GM19463 (cell line): Measurements from ENCODE around the gene ZBTB16.

Experiments
- ATAC-seq: cut with Tn5 transposase; IDR thresholded peaks from one replicate; pipeline ENCODE4 v1.9.1; 2021; ENCODE audit warnings: mild to moderate bottlenecking, moderate library complexity; ENCODE audit not compliant: unreplicated experiment

Gene ZBTB16

DNA sequence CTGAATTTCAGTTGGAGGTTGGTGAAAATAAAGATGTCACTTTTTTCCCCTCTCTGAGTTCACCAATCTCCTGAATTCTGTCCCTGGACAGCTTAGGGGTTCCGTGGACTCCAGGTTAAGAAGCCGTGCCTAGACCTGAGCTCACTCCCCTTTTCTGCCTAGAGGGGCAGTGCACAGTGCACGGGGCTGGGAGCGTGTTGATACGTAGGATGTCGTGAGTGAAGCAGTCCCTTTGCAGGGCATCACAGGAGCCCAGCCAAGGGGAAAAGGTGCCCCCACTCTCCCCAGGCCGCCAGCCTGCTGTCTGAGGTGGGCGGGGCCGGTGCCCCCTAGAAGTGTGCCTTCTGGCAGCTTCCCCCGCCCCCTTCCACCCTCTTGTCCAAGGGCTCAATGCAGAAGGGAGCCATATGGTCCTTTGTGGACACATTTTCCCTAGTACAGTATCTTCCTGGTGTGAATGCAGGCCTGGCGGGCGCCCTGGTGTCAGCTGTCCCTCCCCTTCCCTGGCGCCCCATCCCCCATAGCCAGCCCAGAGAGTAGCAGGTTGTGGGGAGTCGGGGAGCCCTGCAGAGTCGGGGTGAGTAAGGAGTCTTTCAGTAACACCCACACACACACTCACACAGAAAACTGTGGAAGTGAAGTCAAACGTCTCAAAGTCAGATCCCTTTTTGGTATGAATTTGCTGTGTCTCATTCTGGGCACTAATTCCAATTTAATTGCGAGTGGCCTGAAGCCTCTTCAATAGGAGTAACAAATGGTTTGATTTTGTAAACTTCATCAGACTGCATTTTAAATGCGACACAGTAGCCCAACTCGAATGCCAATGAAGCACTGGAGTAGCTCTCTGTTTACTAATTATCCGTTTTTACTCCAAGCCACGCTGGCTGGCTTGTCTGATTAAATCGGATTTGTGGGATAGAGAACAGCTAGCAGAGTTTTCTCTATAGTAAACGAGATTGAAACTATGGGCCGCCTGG lies 169.2 kb downstream of the ZBTB16 start:
- ATAC-seq: no peak

DNA sequence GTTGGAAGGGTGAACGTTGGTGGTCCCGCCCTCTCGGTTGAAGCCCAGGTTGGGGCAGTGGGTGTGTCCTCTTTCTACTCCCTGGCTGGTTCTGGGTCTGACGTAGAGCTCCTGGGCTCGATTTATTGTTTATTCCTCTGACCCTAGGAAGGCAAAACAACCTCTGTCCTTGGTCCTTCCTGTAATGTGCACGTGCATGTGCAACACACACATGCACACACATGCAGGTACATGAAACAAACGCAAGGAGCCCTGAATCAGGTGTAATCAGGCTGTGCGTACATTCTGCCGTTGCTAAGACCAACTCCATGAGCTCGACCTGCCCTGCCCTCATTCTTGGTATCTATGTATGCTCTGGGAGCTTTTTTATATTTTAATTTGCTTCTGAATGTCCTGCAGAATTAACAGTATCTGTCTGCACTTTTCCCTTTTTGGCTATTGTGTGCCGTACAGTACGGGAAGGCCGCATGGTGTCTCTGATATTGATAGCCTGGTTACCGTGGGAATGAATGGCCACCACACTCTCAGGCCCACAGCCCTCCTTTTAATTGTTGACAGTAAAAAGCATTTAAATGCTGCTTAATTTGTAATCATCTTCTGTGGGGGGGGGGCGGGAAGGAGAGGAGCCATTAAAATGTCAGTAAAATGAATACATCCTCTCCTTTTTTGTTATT lies 170.7 kb downstream of the ZBTB16 start:
- no peak for ATAC-seq

DNA sequence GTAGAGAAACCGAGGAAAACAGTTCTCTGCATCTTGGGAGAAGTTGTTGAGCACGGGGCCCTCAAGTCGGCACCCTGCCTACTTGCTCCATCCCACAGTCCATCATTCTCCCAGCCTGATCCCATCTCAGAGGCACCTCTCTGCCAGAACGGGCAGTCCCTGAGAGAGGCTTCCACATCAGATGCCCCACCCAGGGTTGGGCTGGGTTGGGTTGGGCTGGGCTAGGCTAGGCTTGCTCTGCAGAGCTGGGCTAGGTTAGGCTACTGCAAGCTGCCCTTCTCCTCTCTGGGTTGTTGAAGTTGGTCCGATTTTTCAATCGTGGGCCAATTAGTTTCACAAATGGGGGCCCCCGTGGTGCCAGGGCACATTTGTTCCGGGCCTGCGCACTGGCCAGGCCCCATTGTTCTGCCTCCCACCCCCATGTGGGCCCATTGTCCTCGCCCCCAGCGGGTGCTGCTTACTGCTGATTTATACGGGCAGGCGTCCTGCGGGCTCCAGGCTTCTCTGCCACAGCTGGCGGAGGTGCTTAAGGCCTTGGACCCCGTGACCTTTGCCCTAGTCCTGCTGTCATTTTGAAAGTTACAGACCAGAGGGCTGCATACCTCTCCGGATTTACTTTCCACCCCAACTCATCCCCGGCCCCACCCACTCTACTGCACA lies 173.0 kb downstream of the ZBTB16 start:
- no peak for ATAC-seq

DNA sequence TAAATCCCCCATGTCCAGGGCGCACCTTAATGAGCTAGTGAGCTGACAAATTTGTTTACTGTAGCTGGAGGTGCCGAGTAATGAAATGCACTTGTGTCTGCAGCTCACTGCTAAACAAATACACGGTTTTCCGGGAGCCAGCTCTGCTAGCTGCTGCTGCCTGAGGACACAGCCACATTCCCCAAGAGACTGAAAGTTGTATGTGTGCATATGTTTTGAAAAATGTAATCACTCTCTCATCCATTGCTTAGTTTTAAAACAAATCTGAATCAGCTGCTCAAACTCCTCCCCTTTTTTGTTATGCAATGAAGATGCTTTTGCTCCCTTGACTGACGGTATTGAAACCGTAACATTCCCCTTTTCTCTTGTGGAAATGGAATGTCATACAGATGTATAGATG lies 174.2 kb downstream of the ZBTB16 start:
- ATAC-seq: no peak

DNA sequence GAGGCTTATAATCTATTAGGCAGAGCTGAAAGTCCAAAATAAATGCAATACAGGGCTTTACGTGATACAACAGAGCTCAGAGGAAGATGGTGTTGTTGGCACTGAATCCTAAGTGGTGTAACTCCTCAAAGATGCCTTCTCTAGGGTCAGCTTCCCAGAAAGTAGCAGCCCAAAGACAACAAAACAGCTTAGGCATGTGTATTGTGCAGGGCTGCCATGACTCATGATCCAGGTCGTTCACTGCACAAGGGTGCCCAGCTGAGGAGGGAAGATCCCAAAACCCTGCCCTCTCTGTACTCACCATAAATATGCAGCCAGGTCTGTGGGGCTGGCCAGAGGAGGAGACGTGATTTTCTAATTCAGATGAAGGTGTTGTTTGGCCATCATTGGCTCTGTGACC lies 177.3 kb downstream of the ZBTB16 start:
- no peak for ATAC-seq

DNA sequence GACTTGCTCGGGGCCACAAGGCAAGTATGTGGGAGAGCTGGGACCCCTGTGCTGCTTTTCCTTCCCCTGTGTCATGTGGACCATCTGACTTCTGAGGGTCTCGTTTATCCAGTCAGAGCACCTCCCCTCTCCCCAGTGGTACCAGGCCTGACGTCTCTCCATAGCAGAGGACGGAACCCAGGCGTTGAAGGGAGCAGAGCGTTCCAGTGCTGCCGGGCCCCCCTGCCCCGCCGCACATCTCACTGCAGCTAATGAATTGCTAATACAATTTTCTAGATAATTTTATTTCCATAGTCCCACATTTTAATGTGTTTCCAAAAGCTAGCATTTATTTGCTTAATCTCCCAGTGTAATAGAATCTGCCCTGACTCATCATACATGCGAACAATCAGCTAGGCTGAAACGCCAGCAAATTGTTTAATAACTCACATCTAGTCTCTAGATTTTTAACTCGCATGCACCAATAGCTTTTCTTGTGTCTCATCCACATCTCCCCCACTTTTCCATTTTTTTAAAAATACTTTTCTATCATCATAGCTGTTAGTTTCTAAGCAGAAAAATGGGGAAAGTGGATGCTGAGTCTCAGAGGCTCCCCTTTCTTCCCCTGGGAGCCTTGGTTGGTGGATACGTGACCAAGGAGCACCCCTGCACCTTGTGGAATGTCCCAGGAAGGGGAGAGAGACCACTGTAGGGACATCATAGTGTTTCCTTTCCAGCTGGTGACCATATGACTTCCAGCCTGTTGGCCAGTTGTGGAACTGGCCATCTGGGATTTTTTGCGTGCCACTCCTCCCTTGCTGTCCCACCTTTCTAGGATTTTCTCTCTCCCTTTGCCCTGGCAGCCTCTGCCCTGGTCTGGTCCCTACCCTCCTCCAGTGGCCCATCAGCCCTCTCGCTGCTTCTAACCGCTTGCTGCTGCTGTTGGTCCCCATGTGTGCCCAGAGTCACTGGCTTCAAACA lies 178.1 kb downstream of the ZBTB16 start:
- ATAC-seq: no peak

DNA sequence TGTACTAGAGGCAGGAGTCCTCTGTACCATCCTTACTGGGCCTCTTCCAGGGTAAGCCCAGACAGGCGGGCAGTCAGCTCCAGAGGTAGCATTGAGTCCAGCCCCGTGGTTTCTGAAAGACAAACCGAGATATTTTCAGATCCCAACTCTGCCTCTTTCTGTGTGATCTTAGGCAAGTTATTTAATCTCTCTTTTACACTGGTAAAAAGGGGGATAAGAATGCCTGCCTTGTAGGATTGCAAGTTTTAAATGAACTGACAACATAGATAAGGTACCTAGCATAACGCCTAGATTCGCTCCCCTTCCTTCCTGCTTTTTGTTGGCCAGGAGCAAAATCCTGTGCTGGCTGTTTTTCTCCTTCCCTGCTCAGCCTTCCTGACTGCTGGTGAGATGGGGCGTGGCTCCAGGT lies 180.2 kb downstream of the ZBTB16 start:
- no peak for ATAC-seq

DNA sequence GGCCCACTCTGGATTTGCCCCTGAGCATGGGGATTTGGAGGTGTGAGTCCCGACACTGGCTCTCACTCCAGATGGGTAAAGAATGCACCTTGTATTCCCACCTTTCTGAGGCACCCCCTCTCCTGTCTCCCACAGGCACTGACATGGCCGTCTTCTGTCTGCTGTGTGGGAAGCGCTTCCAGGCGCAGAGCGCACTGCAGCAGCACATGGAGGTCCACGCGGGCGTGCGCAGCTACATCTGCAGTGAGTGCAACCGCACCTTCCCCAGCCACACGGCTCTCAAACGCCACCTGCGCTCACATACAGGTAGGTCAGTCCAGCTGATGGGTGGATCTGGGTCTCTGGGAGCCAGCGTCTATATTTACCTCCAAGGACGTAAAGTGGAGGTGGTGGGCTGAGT lies 182.5 kb downstream of the ZBTB16 start:
- ATAC-seq: no peak

DNA sequence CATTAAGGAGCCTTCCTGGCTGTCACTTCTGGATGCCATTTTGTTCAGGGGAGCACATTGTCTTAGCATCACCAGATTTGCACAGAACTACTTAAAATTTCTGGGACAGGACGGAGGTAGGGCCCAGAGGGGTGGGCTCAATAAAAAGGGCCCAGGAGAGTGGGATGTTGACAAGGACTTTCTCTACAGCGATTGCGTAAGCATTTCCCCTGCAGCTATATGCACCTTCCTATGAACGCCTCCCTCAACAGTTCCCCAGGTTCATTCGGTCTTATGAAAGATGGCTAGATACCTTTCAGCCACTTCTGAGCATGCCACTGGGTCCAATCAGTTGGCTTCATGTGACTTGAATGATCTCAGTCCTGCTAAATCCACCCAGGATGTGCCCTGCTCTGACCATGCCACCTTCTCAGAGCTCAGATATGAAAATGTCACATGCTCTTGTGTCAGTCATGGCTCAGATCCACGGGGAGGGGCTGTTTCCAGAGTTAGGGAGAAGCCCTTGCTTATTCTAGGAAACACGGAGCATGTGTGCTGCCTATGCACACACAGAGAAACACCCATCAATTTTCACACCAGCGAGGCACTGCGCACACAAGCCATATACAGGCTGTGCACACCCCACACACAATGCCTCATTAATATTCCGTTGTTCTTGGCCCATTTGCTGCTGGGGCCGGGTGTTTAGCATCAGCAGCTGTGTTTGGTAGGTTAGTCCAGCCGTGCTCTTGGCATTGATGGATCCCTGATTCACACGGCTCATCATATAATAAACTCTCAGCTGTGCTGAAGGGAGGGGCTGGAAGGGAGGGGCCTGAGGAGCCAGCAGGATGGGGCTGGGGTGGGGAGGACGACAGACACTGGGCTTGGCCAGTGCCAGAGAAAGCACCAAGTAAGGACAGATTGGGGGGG lies 184.2 kb downstream of the ZBTB16 start:
- ATAC-seq: no peak

DNA sequence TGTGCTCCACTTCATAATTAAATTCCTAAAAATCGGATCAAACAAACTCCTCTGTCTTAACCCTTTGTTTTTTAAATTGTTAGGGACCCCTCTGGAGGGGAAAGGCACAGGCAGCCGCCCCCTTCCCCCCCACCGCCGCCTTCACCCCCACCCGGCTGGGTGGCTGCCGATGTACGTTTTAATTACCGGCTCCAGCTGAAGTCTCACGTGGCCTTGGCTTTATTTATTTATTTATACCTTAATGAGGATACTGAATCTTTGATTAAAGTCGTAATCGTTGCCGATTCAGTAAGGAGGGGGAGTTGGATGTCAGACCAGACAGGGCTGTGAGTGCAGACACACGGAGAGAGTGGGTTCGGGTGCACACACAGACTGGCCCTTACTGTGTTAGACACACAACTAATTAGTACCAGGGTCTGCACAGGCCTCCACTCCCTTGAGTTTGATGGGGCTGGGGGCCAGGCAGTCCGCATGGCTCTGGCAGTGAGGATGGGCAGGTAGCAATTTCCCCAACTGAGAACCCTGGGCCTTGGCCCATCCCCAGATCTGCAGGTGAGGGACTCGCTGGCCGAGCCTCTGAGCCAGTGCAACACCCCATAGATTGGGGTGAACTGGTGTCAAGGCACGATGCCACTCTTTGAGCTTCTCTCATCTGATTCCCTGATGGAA lies 185.3 kb downstream of the ZBTB16 start:
- ATAC-seq: no peak

DNA sequence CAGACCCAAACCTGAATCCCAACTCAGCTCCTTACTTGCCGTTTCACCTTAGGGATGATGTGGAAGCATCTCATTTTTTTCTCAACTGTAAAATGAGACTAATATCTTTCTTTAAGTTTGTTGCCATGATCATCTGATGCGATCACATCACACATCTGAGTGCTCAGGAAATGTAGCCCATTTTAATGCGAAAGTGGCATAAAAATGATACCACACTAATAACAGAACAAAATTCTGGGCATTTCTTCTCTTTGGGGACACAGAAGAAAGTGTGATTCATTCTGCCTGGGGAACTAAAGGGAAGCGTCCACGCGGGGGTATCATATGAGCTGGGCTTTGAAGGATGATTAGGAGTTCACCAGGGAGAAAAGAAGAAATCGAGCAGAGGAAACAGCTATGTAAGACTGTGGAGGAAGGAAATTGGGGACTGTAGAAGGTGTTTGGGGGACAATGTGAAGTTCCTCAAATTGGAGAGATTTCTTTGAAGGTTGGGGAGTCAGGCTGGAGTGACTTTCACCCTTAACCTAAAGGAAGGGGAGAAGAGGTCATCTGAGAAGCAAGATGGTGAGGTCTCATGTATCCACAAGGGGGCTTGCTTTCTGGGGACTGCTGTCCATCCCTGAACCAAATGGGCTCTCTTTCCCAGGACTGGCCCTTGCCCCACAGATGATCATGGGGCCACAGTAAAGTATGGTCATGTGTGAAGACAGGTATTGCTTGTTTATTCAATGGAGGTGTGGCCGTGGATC lies 187.0 kb downstream of the ZBTB16 start:
- no peak for ATAC-seq

DNA sequence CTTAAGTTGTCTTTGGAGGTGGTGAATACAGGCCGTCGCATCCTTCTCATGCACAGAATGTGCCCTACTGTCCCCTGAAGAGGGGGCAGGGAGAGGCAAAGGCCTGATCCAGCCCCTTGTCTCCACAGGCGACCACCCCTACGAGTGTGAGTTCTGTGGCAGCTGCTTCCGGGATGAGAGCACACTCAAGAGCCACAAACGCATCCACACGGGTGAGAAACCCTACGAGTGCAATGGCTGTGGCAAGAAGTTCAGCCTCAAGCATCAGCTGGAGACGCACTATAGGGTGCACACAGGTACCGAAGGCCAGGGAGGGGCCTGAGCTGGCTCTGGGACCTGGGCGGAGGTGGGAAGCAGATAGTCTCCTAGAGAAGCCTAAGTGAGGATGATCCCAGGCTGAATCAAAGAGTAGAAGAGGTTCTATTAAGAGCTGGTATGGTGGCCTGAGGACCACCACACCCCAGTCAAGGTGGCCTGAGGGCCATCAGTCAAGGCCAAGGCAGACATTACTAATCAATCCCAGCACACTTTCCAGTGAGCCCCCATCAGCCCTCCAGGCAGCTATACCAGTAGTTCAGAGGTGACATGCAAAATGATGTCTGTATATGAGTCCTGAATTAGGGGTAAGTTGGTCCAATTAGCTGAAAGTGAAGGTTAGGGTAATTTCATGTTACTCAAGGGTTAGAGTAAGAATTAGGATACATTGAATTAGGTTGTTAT lies 187.7 kb downstream of the ZBTB16 start:
- no peak for ATAC-seq

DNA sequence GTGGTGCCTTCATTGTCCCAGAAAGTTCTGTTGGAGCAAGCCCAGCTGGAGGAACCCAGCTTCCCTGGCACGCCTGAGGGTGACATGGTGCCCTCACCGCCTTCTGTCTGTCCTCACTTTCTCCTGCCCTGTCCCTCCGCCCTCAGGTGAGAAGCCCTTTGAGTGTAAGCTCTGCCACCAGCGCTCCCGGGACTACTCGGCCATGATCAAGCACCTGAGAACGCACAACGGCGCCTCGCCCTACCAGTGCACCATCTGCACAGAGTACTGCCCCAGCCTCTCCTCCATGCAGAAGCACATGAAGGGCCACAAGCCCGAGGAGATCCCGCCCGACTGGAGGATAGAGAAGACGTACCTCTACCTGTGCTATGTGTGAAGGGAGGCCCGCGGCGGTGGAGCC lies 190.7 kb downstream of the ZBTB16 start:
- ATAC-seq: no peak

DNA sequence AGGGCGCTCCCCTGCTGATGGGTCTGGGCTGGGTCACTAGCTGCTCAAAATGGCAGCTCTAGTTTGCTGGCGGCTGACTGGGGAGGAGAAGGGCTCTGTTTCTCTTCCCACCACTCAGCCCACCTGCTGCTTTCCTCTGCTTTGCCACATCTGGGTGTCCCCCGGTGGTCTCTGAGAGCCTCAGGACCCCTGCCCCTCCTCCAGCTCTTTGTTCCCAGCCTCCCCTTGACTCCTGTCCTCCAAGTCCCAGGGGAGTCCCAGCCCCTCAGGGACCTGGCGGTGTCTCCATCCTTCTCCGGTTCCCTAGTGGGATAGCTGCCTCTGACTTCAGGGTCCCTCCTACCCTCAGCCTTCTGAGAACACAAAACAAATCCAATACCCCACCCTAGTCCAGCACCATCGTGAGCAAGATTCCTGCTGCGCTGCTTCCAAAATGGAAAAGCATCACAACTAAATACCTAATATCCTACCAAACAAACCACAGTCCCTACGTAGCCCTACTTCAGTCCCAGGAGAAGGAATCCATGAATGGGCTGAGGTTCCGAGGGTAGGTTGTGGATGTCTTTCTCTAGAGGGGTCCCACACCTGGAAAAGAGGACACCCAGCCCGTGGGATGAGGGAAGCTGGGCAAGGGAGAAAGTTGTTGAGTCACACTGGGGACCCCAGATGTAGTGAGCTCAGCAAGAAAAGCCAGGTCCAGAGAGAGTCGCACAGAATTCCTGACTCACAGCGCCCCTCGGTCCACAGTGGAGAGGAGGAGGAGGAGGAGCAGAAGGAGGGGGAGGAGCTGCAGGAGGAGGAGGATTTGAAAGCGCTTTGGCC lies 191.7 kb downstream of the ZBTB16 start:
- ATAC-seq: no peak

DNA sequence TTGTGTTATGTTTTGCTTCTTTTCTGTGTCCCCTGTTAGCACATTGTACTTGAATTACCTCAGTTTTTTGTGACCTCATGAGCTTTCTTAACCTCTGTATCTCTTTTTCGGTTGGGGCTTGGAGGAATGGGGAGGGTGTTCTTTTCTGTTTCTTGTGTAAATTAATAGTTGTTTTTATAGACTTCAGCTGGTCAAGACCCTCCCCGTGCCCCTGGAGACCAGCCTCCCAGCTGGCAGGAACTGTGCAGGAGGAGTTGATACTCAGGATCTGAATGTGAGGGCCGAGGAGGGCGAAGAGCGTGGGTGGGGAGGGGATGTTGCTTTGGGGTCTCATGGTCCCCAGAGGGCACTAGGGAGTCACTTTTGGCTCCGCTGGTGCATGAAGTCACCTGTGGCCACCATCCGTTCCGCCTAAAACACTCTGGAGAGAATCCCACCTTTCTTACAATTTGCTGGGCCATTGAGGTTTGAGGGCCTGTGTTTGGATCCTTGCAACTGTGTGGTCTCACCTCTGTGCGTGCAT lies 192.4 kb downstream of the ZBTB16 start:
- no peak for ATAC-seq

DNA sequence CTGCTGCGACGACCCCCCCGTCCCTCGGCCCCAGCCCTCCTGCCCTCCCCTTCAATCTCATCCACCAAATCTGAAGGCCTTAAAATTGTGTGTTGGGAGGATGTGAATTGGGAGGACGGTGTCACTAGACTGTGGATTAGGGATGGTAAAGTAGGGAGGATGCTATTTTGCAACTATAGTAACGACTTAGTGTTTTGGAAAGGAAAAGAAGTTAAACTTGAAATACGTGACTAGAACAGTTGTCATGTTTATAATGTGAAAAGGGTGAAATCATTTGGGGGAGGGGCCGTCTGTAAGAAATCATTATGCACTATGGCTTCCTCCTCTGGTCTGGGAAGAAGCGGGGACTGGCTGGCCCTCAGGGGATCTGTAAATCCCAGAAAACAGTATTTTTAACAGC lies 193.3 kb downstream of the ZBTB16 start:
- no peak for ATAC-seq

DNA sequence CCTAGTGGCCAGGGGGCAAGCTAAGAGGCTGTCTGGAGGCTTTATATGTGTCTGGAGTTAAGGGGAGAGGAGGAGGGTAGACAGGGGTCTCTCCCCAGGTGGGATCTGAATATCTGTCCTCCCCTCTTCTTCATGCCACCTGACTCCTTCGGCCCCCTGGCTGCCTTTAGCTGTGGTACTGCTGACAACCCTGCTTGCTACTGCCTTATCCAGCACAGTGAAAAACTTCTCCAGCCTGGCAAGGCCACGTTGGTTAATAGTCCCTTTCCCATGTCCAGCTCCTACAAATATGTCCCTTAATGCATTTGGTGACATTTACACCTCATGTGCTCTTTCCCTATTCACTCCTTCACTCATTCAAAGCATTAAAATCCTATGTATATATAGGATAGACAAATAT lies 194.3 kb downstream of the ZBTB16 start:
- ATAC-seq: no peak
